Upper lobe of left lung (tissue), 4 donors: ENCODE results near the gene NEDD4L.
"Not testable (repeated sequence)": the region's sequence is repeated elsewhere in the genome, so short reads cannot be mapped to it uniquely, and the experiment has no call there.

Experiments
- CTCF ChIP-seq, 6 experiments: fragments of 450-650 bp in 4 of 6; fragments of 200-600 bp in 2 of 6; sonication (generic) in 2 of 6; IDR thresholded peaks; one replicate each; pipeline ENCODE4 v1.5.1; 2016 to 2019; ENCODE audit warnings: antibody characterized with exemption in 6 of 6
- POLR2A ChIP-seq, 4 donors: fragments of 450-650 bp; IDR thresholded peaks; one replicate each; pipeline ENCODE4 v1.5.1; 2016 to 2017; ENCODE audit warnings: antibody characterized with exemption in 4 of 4, mild to moderate bottlenecking in 2 of 4

DNA sequence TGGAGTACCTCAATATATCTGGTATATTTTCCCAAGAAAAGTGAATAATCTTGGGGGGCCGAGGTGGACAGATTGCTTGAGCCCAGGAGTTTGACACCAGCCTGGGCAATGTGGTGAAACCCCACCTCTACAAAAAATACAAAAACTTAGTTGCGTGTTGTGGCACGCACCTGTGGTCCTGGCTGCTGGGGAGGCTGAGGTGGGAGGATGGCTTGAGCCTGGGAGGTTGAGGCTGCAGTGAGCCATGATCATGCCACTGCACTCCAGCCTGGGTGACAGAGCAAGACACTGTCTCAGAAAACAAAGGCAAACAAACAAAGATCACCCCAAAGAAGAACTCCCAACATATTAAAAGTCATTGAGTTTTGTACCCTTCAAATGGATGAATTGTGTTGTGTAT, 6.9 kb downstream of the NEDD4L start:
- not testable (repeated sequence) for TF ChIP-seq CTCF, POLR2A (IDR thresholded peaks at IDR 0.05)
